NB4 (cell line): Measurements from ENCODE around the gene KIF9.
A peak's percentile ranks its signal among the peaks of the same experiment; 100 is the strongest.

Experiments
- CTCF ChIP-seq: IDR thresholded peaks from one replicate; pipeline ENCODE4 v1.5.1; 2012; ENCODE audit warnings: low read depth, low read length
- MAX ChIP-seq: IDR thresholded peaks from 2 replicates; pipeline ENCODE4 v1.6.1; 2011; ENCODE audit warnings: low read depth, low read length

GRCh38 chr3:47282424-47283192, at the start of gene KIF9, which contains the start of gene KLHL18:
- TF ChIP-seq MAX (peak; percentile 86), CTCF (no peak)
